ENCODE results near the gene IGF2R.
"Not testable (repeated sequence)": the region's sequence is repeated elsewhere in the genome, so short reads cannot be mapped to it uniquely, and the experiment has no call there.

Gene IGF2R

DNA sequence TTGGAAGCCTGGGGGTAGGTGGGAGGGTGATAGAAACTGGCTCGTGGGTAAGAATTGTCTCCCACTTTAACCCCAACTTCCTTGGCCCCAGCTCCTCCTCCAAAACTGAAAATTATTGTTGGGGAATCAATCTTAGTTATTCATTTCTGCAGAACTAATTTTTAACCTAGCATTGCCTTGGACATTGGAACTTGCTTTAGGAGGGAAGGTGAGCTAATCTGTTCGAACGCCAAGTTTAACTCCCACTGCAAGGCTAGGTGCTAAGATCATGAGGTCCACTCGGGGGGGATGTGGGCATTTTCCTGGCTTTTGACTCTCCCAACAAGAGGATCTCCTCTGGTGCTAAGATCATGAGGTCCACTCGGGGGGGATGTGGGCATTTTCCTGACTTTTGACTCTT is 156.2 kb downstream of the IGF2R start:
- H3K27me3 ChIP-seq (ENCODE audit: control insufficient read depth, insufficient read depth, low read length); H3K9me3 ChIP-seq (ENCODE audit: control insufficient read depth, low read depth, low read length); H3K27ac ChIP-seq (ENCODE audit: low read length); H3K36me3 ChIP-seq (ENCODE audit: control insufficient read depth, low read depth, low read length); H3K4me1 ChIP-seq (ENCODE audit: control insufficient read depth, low read depth, low read length); H3K4me3 ChIP-seq (ENCODE audit: low read length); H3K9ac ChIP-seq (ENCODE audit: low read length): not testable (repeated sequence)

DNA sequence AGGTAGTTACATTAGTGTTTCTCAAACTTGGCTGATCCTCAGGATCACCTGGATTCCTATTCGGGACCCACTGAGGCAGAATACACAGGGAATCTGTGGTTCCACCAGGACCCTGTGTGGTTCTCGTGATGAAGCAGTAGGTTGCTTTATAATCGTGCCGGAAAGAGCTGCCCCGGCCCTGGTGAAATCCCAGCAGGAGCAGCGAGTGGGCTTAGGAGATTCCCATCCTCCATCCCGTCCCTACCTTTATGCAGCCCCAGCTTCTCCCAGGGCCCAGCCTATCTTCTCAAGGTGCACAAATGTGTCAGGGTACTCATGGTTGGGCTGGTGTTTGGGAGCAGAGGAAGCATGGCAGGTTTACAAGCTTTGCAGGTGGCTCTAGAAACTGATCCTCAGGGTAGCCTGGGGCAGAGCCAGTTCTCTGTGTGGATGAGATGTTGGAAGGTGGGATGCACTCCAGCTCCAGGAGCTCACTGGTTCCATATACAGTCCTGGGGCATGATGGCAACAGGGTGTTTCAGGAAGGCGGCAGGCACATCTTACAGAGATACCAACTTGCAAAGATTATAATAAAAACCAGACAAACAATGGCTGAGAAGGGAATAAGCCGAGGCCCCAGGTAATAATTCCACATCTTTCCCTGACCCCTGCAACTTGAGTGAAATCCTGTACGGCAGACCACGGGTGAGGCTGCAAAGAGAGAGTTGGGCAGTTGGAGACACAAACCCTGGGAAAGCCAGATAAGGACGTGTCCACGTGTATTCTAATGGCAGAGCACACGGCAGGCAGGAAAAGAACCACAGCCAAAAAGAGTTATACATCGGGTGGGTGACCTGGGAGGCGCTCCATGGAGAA is 158.6 kb downstream of the IGF2R start:
- Histone ChIP-seq H3K27ac (ENCODE audit: low read length) (no peak overlapping the region), H3K36me3 (ENCODE audit: control insufficient read depth, low read depth, low read length) (no peaks in the 10 kb centered on the region), H3K4me3 (ENCODE audit: low read length) (no peak overlapping the region), H3K9me3 (ENCODE audit: control insufficient read depth, low read depth, low read length) (no peaks in the 10 kb centered on the region), H3K27me3 (ENCODE audit: control insufficient read depth, insufficient read depth, low read length) (no peaks in the 10 kb centered on the region), H3K9ac (ENCODE audit: low read length) (no peak overlapping the region), H3K4me1 (ENCODE audit: control insufficient read depth, low read depth, low read length) (peaks cover 8% of the 10 kb centered on the region)

- H3K36me3 ChIP-seq (ENCODE audit: control insufficient read depth, low read depth, low read length), result no peaks in the 10 kb centered on the region
Observed at GRCh38 chr6:160128125-160128683, 159.3 kb downstream of the IGF2R start.

GRCh38 chr6:160128879-160129516 is 160.1 kb downstream of the IGF2R start:
- Histone ChIP-seq H3K4me1 (ENCODE audit: control insufficient read depth, low read depth, low read length) (peaks cover 16% of the 10 kb centered on the region), H3K9ac (ENCODE audit: low read length) (no peak overlapping the region)

More at GRCh38 chr6:160128125-160128683, 159.3 kb downstream of the IGF2R start:
- Histone ChIP-seq H3K4me1 (ENCODE audit: control insufficient read depth, low read depth, low read length) (peaks cover 14% of the 10 kb centered on the region), H3K9ac (ENCODE audit: low read length) (no peak overlapping the region), H3K27me3 (ENCODE audit: control insufficient read depth, insufficient read depth, low read length) (peaks cover 4% of the 10 kb centered on the region), H3K27ac (ENCODE audit: low read length) (no peak overlapping the region), H3K9me3 (ENCODE audit: control insufficient read depth, low read depth, low read length) (no peaks in the 10 kb centered on the region), H3K4me3 (ENCODE audit: low read length) (no peak overlapping the region)

DNA sequence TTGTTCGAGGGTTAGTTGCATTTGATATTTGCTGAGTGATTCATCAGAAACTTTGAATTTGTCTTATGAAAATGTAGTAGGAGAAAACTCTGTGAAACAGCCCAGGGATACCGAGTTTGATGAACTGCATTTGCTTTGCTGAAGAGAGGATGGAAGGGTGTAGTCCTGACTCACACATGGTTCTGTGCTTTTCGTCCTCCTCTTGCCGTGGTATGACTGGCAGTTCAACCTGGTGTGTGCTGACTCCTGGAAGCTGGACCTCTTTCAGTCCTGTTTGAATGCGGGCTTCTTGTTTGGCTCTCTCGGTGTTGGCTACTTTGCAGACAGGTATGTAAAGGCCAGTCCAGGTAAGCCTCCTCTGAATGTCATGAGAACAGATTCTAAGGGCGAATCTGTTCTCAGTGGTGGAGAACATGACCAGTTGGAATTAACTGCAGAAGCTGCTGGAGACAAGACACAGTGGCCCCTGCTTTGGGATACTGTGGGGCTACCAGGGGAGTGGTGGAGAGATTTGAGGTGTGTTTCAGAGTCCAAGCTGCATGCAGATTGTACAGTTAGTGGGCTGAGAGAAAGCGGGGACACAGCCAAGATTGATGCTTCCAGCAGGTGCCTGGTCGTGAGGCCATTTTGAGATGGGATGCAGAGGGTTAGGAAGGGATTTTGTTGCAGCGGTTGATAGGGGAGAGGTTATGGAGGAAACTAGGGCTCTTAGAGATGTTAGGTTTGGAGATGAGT is 161.2 kb downstream of the IGF2R start:
- no peak overlapping the region for H3K27ac ChIP-seq (ENCODE audit: low read length)
- no peak overlapping the region for H3K9ac ChIP-seq (ENCODE audit: low read length)
- no peaks in the 10 kb centered on the region for H3K36me3 ChIP-seq (ENCODE audit: control insufficient read depth, low read depth, low read length)
- peaks cover 8% of the 10 kb centered on the region for H3K27me3 ChIP-seq (ENCODE audit: control insufficient read depth, insufficient read depth, low read length)
- H3K9me3 ChIP-seq (ENCODE audit: control insufficient read depth, low read depth, low read length), result no peaks in the 10 kb centered on the region
- peaks cover 16% of the 10 kb centered on the region for H3K4me1 ChIP-seq (ENCODE audit: control insufficient read depth, low read depth, low read length)
- H3K4me3 ChIP-seq (ENCODE audit: low read length), result no peak overlapping the region

More at GRCh38 chr6:160128879-160129516, 160.1 kb downstream of the IGF2R start:
- Histone ChIP-seq H3K9me3 (ENCODE audit: control insufficient read depth, low read depth, low read length) (no peaks in the 10 kb centered on the region), H3K4me3 (ENCODE audit: low read length) (no peak overlapping the region), H3K36me3 (ENCODE audit: control insufficient read depth, low read depth, low read length) (no peaks in the 10 kb centered on the region), H3K27me3 (ENCODE audit: control insufficient read depth, insufficient read depth, low read length) (peaks cover 6% of the 10 kb centered on the region), H3K27ac (ENCODE audit: low read length) (no peak overlapping the region)

- Histone ChIP-seq H3K27ac (ENCODE audit: low read length) (no peak overlapping the region), H3K27me3 (ENCODE audit: control insufficient read depth, insufficient read depth, low read length) (peaks cover 10% of the 10 kb centered on the region), H3K9ac (ENCODE audit: low read length) (no peak overlapping the region), H3K4me1 (ENCODE audit: control insufficient read depth, low read depth, low read length) (peaks cover 16% of the 10 kb centered on the region), H3K4me3 (ENCODE audit: low read length) (no peak overlapping the region), H3K9me3 (ENCODE audit: control insufficient read depth, low read depth, low read length) (no peaks in the 10 kb centered on the region), H3K36me3 (ENCODE audit: control insufficient read depth, low read depth, low read length) (no peaks in the 10 kb centered on the region)
Observed at GRCh38 chr6:160130729-160131484, 162.0 kb downstream of the IGF2R start.

GRCh38 chr6:160131636-160132296 is 162.9 kb downstream of the IGF2R start:
- Histone ChIP-seq H3K4me3 (ENCODE audit: low read length) (no peak overlapping the region), H3K27ac (ENCODE audit: low read length) (no peak overlapping the region), H3K36me3 (ENCODE audit: control insufficient read depth, low read depth, low read length) (no peaks in the 10 kb centered on the region), H3K9ac (ENCODE audit: low read length) (no peak overlapping the region), H3K27me3 (ENCODE audit: control insufficient read depth, insufficient read depth, low read length) (peaks cover 10% of the 10 kb centered on the region), H3K4me1 (ENCODE audit: control insufficient read depth, low read depth, low read length) (peaks cover 17% of the 10 kb centered on the region), H3K9me3 (ENCODE audit: control insufficient read depth, low read depth, low read length) (no peaks in the 10 kb centered on the region)

DNA sequence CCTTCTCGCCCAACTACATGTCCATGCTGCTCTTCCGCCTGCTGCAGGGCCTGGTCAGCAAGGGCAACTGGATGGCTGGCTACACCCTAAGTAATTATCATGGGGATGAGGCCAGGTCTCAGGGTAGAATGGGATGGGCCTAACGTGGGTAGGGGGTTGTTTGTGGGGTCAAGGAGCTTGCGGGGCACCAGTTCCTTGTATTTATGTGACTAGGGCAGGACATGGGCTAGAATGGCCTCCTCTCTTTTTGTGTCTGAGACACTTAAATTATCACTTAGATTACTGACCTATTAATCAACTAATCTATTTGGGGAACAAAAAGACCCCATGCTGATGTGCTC is 163.4 kb downstream of the IGF2R start:
- peaks cover 22% of the 10 kb centered on the region for H3K4me1 ChIP-seq (ENCODE audit: control insufficient read depth, low read depth, low read length)
- no peaks in the 10 kb centered on the region for H3K9me3 ChIP-seq (ENCODE audit: control insufficient read depth, low read depth, low read length)
- H3K27ac ChIP-seq (ENCODE audit: low read length), result no peak overlapping the region
- no peak overlapping the region for H3K9ac ChIP-seq (ENCODE audit: low read length)
- H3K27me3 ChIP-seq (ENCODE audit: control insufficient read depth, insufficient read depth, low read length), result peaks cover 10% of the 10 kb centered on the region
- no peak overlapping the region for H3K4me3 ChIP-seq (ENCODE audit: low read length)
- no peaks in the 10 kb centered on the region for H3K36me3 ChIP-seq (ENCODE audit: control insufficient read depth, low read depth, low read length)

- Histone ChIP-seq H3K9me3 (ENCODE audit: control insufficient read depth, low read depth, low read length) (no peaks in the 10 kb centered on the region), H3K27me3 (ENCODE audit: control insufficient read depth, insufficient read depth, low read length) (peaks cover 10% of the 10 kb centered on the region), H3K4me3 (ENCODE audit: low read length) (no peak overlapping the region), H3K36me3 (ENCODE audit: control insufficient read depth, low read depth, low read length) (no peaks in the 10 kb centered on the region), H3K27ac (ENCODE audit: low read length) (no peak overlapping the region), H3K9ac (ENCODE audit: low read length) (no peak overlapping the region), H3K4me1 (ENCODE audit: control insufficient read depth, low read depth, low read length) (peaks cover 28% of the 10 kb centered on the region)
Observed at GRCh38 chr6:160132776-160133338, 164.0 kb downstream of the IGF2R start.

GRCh38 chr6:160133441-160134336 is 164.8 kb downstream of the IGF2R start:
- Histone ChIP-seq H3K36me3 (ENCODE audit: control insufficient read depth, low read depth, low read length) (no peaks in the 10 kb centered on the region), H3K27me3 (ENCODE audit: control insufficient read depth, insufficient read depth, low read length) (peaks cover 10% of the 10 kb centered on the region), H3K9me3 (ENCODE audit: control insufficient read depth, low read depth, low read length) (no peaks in the 10 kb centered on the region), H3K4me1 (ENCODE audit: control insufficient read depth, low read depth, low read length) (peaks cover 31% of the 10 kb centered on the region), H3K27ac (ENCODE audit: low read length) (no peak overlapping the region), H3K9ac (ENCODE audit: low read length) (no peak overlapping the region), H3K4me3 (ENCODE audit: low read length) (no peak overlapping the region)

Data from iPS-18a (cell line).